HK-2 (cell line): ENCODE data around the gene SUPT20HL2.
A peak's percentile ranks its signal among the peaks of the same experiment; 100 is the strongest.
"Not testable (repeated sequence)": the region's sequence is repeated elsewhere in the genome, so short reads cannot be mapped to it uniquely, and the experiment has no call there.

Experiments used
- DNase-seq: peaks from one replicate; pipeline ENCODE4 v3.0.0-alpha.2; 2018; ENCODE audit not compliant: unreplicated experiment

SUPT20HL2 gene

GRCh38 chrX:24309580-24310374 is 4.1 kb downstream of the SUPT20HL2 start:
- DNase-seq = not testable (repeated sequence)

- not testable (repeated sequence) for DNase-seq
Observed at GRCh38 chrX:24308803-24309202, 5.1 kb downstream of the SUPT20HL2 start.

- no peak for DNase-seq
Observed at GRCh38 chrX:24306440-24306839, 7.4 kb downstream of the SUPT20HL2 start.

- no peak for DNase-seq
Observed at GRCh38 chrX:24305905-24306304, 8.0 kb downstream of the SUPT20HL2 start.

GRCh38 chrX:24301806-24302205 is 12.1 kb downstream of the SUPT20HL2 start:
- no peak for DNase-seq

GRCh38 chrX:24301060-24301459 is 12.8 kb downstream of the SUPT20HL2 start:
- no peak for DNase-seq

- no peak for DNase-seq
Observed at GRCh38 chrX:24298191-24298590, 15.7 kb downstream of the SUPT20HL2 start.

- no peak for DNase-seq
Observed at GRCh38 chrX:24294619-24295018, 19.2 kb downstream of the SUPT20HL2 start.

GRCh38 chrX:24293412-24293811 is 20.5 kb downstream of the SUPT20HL2 start:
- DNase-seq = no peak

- no peak for DNase-seq
Observed at GRCh38 chrX:24292353-24292752, 21.5 kb downstream of the SUPT20HL2 start.

GRCh38 chrX:24285082-24285481 is 28.8 kb downstream of the SUPT20HL2 start:
- DNase-seq = no peak

- no peak for DNase-seq
Observed at GRCh38 chrX:24283127-24283794, 30.6 kb downstream of the SUPT20HL2 start.

- peak; percentile 21 for DNase-seq
Observed at GRCh38 chrX:24282381-24283126, 31.3 kb downstream of the SUPT20HL2 start.

GRCh38 chrX:24277405-24277804 is 36.5 kb downstream of the SUPT20HL2 start:
- no peak for DNase-seq

- no peak for DNase-seq
Observed at GRCh38 chrX:24276015-24276414, 37.9 kb downstream of the SUPT20HL2 start.

GRCh38 chrX:24271262-24271661 is 42.6 kb downstream of the SUPT20HL2 start:
- DNase-seq = no peak

- DNase-seq = no peak
Observed at GRCh38 chrX:24268786-24269185, 45.1 kb downstream of the SUPT20HL2 start.

- DNase-seq = no peak
Observed at GRCh38 chrX:24266996-24267395, 46.9 kb downstream of the SUPT20HL2 start.

- DNase-seq = no peak
Observed at GRCh38 chrX:24264383-24264782, 49.5 kb downstream of the SUPT20HL2 start.

- DNase-seq = no peak
Observed at GRCh38 chrX:24262309-24262708, 51.6 kb downstream of the SUPT20HL2 start.
